COLO829 (cell line): ENCODE data around the gene RTP5.

Experiments used
- DNase-seq: peaks from one replicate; pipeline ENCODE4 v3.0.0; 2012; ENCODE audit warnings: low spot score

The RTP5 gene

GRCh38 chr2:241857572-241858121 lies 11.9 kb upstream of the RTP5 start:
- DNase-seq = no peak

GRCh38 chr2:241858206-241859016 lies 11.1 kb upstream of the RTP5 start, which contains the start of gene PDCD1:
TSS of gene PDCD1 (minus strand) at chr2:241858894. CDS start at chr2:241858838, 56 bp downstream.
- DNase-seq = no peak

GRCh38 chr2:241859017-241859435 lies 10.5 kb upstream of the RTP5 start:
- DNase-seq = no peak

- no peak for DNase-seq
These were observed 9.9 kb upstream of the RTP5 start for GRCh38 chr2:241859436-241860183.

- peak; percentile 48 for DNase-seq
These were observed 9.1 kb upstream of the RTP5 start for GRCh38 chr2:241860184-241861078.

GRCh38 chr2:241861264-241861663 lies 8.3 kb upstream of the RTP5 start:
- DNase-seq = no peak

- DNase-seq = no peak
These were observed 7.4 kb upstream of the RTP5 start for GRCh38 chr2:241862093-241862492.

- DNase-seq = no peak
These were observed 6.6 kb upstream of the RTP5 start for GRCh38 chr2:241862775-241863535.

- DNase-seq = no peak
These were observed 6.0 kb upstream of the RTP5 start for GRCh38 chr2:241863536-241863954.

GRCh38 chr2:241864168-241864849 lies 5.2 kb upstream of the RTP5 start:
- DNase-seq = no peak

- no peak for DNase-seq
These were observed 4.7 kb upstream of the RTP5 start for GRCh38 chr2:241864850-241865213.

GRCh38 chr2:241865416-241865956 lies 4.0 kb upstream of the RTP5 start:
- DNase-seq = no peak

- DNase-seq = no peak
These were observed 3.4 kb upstream of the RTP5 start for GRCh38 chr2:241865957-241866789.

- DNase-seq = no peak
These were observed 2.5 kb upstream of the RTP5 start for GRCh38 chr2:241866790-241867645.

- no peak for DNase-seq
These were observed 1.6 kb upstream of the RTP5 start for GRCh38 chr2:241867776-241868420.

- DNase-seq = no peak
These were observed 858 bp upstream of the RTP5 start for GRCh38 chr2:241868661-241869081.

GRCh38 chr2:241870081-241870541 lies 582 bp downstream of the RTP5 start:
- no peak for DNase-seq
